ENCODE results near the gene PDILT.

PDILT gene

DNA sequence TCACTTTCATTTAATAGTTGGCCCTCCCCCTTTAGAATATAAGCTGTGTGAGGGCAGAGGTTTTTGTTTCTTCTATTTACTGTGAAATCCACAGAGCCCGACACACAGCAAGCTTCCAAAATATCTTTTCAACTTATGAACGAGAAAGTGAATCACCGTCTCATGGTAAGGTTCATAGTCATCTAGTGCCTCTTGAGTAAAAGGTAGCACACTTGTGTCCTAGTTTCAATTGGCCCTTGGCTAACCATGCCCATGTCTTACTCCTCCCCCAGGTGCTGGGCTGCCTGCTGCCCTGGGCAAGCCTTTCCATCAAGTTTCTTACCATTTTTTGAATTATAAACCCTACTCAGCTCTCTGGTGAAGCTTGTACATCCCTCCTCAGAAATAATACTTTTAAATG lies 64.8 kb downstream of the PDILT start:
- POLR2A ChIA-PET, result no interaction called here
- CTCF ChIA-PET, result no interaction called here
- TF ChIP-seq, protein P1, sequence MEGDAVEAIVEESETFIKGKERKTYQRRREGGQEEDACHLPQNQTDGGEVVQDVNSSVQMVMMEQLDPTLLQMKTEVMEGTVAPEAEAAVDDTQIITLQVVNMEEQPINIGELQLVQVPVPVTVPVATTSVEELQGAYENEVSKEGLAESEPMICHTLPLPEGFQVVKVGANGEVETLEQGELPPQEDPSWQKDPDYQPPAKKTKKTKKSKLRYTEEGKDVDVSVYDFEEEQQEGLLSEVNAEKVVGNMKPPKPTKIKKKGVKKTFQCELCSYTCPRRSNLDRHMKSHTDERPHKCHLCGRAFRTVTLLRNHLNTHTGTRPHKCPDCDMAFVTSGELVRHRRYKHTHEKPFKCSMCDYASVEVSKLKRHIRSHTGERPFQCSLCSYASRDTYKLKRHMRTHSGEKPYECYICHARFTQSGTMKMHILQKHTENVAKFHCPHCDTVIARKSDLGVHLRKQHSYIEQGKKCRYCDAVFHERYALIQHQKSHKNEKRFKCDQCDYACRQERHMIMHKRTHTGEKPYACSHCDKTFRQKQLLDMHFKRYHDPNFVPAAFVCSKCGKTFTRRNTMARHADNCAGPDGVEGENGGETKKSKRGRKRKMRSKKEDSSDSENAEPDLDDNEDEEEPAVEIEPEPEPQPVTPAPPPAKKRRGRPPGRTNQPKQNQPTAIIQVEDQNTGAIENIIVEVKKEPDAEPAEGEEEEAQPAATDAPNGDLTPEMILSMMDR (IDR thresholded peaks at IDR 0.05; ENCODE audit: insufficient read depth, low read length, missing control alignments), result no peak
- no peak for DNase-seq (ENCODE audit: low read depth, low spot score)
- H3K4me3 ChIP-seq (ENCODE audit: low read depth, low read length), result no peak overlapping the region

DNA sequence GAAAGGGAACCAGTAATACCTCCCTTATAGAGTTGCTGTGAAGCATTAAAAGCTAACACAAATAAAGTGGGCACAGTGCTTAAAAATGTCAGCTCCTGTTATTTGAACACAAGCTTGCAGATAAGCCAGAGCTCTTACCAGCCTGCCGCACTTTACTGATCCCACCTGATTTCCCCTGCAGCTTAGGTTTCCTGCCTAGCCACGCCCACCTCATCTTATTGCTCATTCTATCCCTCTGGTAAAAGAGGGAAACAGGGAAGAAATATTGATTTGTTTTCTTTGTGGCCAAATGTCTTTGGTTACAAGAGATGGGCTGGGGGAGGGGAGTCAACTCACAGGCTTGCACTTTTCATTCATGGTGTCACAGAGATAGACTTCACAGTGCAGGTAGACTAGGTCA lies 67.6 kb downstream of the PDILT start:
- no peak overlapping the region for H3K4me3 ChIP-seq (ENCODE audit: low read depth, low read length)
- no peak for DNase-seq (ENCODE audit: low read depth, low spot score)
- TF ChIP-seq, protein P1 (IDR thresholded peaks at IDR 0.05; ENCODE audit: insufficient read depth, low read length, missing control alignments), result no peak
- ChIA-PET POLR2A (no interaction called here), CTCF (no interaction called here)

DNA sequence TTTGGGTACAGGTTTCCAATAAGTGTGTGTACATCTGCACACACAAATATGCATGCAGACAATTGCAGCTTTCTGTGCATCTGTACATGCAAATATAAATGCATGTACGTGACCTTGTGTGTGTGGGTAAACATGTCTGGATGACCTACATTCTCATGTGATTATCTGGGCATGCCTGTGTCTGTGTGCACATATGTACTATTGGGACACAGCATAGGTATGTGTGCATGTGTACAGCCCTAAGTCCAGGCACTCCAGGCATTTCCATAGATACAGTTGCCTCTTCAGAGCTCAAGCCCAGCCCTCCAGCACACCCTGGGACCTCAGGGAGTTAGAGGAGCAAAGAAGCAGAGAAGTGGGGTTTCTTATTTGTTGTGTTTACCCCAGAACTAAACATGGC lies 70.1 kb downstream of the PDILT start:
- CTCF ChIA-PET, result no interaction called here
- TF ChIP-seq, protein P1 (IDR thresholded peaks at IDR 0.05; ENCODE audit: insufficient read depth, low read length, missing control alignments), result no peak
- POLR2A ChIA-PET, result no interaction called here
- no peak overlapping the region for H3K4me3 ChIP-seq (ENCODE audit: low read depth, low read length)
- DNase-seq (ENCODE audit: low read depth, low spot score), result no peak

DNA sequence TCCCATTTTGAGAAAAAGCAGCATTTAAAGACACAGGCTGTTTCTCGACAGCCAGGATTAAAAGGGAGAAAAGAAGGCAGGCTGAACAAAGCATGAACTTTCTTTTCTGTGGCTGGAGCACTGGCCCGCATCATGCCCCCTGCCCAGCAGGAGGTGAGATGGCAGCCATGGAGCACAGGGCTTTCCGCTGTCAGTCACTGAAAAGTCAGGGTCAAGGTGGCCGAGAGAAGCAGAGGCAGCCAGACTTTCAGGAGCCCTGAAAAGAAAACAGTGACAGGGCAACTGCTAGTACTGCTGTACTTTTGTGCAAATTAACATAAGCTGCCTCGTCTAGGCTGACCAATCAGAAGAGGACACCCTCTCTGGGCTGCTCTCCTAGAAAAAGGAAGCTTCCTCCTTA lies 71.4 kb downstream of the PDILT start:
- POLR2A ChIA-PET, result no interaction called here
- TF ChIP-seq, protein P1 (IDR thresholded peaks at IDR 0.05; ENCODE audit: insufficient read depth, low read length, missing control alignments), result no peak
- CTCF ChIA-PET, result no interaction called here
- H3K4me3 ChIP-seq (ENCODE audit: low read depth, low read length), result no peak overlapping the region
- no peak for DNase-seq (ENCODE audit: low read depth, low spot score)

DNA sequence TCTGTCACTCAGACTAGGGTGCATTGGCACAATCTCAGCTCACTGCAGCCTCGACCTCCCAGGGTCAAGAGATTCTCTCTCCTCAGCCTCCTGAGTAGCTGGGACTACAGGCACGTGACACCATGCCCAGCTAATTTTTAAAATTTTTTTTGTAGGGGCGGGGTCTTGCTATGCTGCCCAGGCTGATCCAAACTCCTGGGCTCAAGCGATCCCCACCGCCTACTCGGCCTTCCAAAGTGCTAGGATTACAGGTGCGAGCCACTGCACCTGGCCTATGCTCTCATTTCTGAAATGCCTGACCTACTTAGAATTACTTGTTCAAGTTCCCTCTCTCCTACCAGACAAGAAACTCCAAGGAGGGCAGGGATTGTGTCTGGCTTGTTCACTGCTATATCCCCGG lies 72.1 kb downstream of the PDILT start:
- ChIA-PET POLR2A (no interaction called here), CTCF (no interaction called here)
- no peak for DNase-seq (ENCODE audit: low read depth, low spot score)
- TF ChIP-seq, protein P1 (IDR thresholded peaks at IDR 0.05; ENCODE audit: insufficient read depth, low read length, missing control alignments), result no peak
- no peak overlapping the region for H3K4me3 ChIP-seq (ENCODE audit: low read depth, low read length)

DNA sequence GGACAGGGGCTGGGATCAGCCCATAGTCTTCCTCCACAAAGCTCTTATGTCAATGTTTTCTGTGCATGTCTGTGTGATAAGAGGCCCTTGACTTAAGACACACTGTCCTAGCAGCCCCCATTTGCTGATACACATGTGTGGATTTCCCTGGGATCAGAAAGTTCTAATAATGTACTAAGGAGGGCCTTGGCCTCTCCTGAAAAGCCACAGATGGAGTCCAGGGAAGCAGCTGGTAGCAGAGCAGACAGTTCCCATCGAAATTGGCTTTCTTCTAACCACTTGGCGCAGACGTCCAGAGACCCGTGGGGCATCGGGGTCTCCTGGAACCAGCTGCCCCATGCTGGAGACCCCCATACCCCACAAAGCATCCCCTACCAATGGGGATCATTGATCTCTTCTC lies 72.9 kb downstream of the PDILT start:
- DNase-seq (ENCODE audit: low read depth, low spot score), result no peak
- TF ChIP-seq, protein P1 (IDR thresholded peaks at IDR 0.05; ENCODE audit: insufficient read depth, low read length, missing control alignments), result no peak
- POLR2A ChIA-PET, result no interaction called here
- no peak overlapping the region for H3K4me3 ChIP-seq (ENCODE audit: low read depth, low read length)
- CTCF ChIA-PET, result no interaction called here
